ENCODE results near the gene DLG5. TPM values are rescaled to one million over a fixed set of nuclear protein-coding genes. Genes with fewer than 3 reads are reported as not detected.

DLG5 gene
- total RNA-seq, 1 experiment from 2014 or later: 81.7 TPM

GRCh38 chr10:77805676-77806075 lies 120.9 kb downstream of the DLG5 start:
- ChIA-PET POLR2A (ENCODE audit: unreplicated experiment) (no interaction called here), CTCF (no interaction called here)
- Histone ChIP-seq H3K27ac (no peak overlapping the region), H3K9me2 (ENCODE audit: insufficient read depth) (no peaks in the 10 kb centered on the region), H3K36me3 (ENCODE audit: low read depth) (peaks cover 24% of the 10 kb centered on the region; the same call in 1 of the 2 replicates), H3K9me3 (ENCODE audit: insufficient read depth, low read depth) (no peaks in the 10 kb centered on the region), H3K4me2 (no peak overlapping the region), H3F3A (ENCODE audit: insufficient read depth, low read depth) (no peaks in the 10 kb centered on the region), H3K27me3 (ENCODE audit: insufficient read depth, low read depth) (no peaks in the 10 kb centered on the region), H3K4me3 (no peak overlapping the region), H4K20me1 (ENCODE audit: insufficient read depth) (no peaks in the 10 kb centered on the region), H2AFZ (no peak overlapping the region), H3K4me1 (replicated peaks; ENCODE audit: insufficient read depth) (peaks cover 6% of the 10 kb centered on the region; the same call in 1 of the 2 replicates), H3K79me2 (ENCODE audit: low read depth) (no peaks in the 10 kb centered on the region)
- BruUV-seq (replicated peaks): no TSS peak
- TF ChIP-seq EZH2 (IDR thresholded peaks at IDR 0.05; ENCODE audit: low read depth) (no peak), CTCF (conservative IDR thresholded peaks at IDR 0.05) (no peak)
- intact Hi-C loops (cut with micrococcal nuclease; ENCODE audit: unreplicated experiment): no loop called here
- no peak for DNase-seq

GRCh38 chr10:77804371-77804770 lies 122.2 kb downstream of the DLG5 start:
- peaks cover 6% of the 10 kb centered on the region; the same call in 1 of the 2 replicates for H3K4me1 ChIP-seq (replicated peaks; ENCODE audit: insufficient read depth)
- no peaks in the 10 kb centered on the region for H3K79me2 ChIP-seq (ENCODE audit: low read depth)
- H3F3A ChIP-seq (ENCODE audit: insufficient read depth, low read depth): no peaks in the 10 kb centered on the region
- BruUV-seq (replicated peaks): no TSS peak
- ChIA-PET POLR2A (ENCODE audit: unreplicated experiment) (no interaction called here), CTCF (interaction anchor here (0.6 kb wide), 1 partner anchor 41 kb away, joined by 3 read pairs; no protein-coding TSS in a partner anchor)
- no peak overlapping the region for H3K4me2 ChIP-seq
- H3K9me2 ChIP-seq (ENCODE audit: insufficient read depth): no peaks in the 10 kb centered on the region
- H3K4me3 ChIP-seq: no peak overlapping the region
- no peak overlapping the region for H2AFZ ChIP-seq
- intact Hi-C loops (cut with micrococcal nuclease; ENCODE audit: unreplicated experiment): no loop called here
- H3K9me3 ChIP-seq (ENCODE audit: insufficient read depth, low read depth): no peaks in the 10 kb centered on the region
- H3K36me3 ChIP-seq (ENCODE audit: low read depth): peaks cover 27% of the 10 kb centered on the region
- no peak for DNase-seq
- no peaks in the 10 kb centered on the region for H4K20me1 ChIP-seq (ENCODE audit: insufficient read depth)
- H3K27me3 ChIP-seq (ENCODE audit: insufficient read depth, low read depth): no peaks in the 10 kb centered on the region
- no peak overlapping the region for H3K27ac ChIP-seq
- TF ChIP-seq EZH2 (IDR thresholded peaks at IDR 0.05; ENCODE audit: low read depth) (no peak), CTCF (conservative IDR thresholded peaks at IDR 0.05) (no peak)

GRCh38 chr10:77801474-77802161 lies 124.9 kb downstream of the DLG5 start:
- Histone ChIP-seq H3K36me3 (ENCODE audit: low read depth) (peaks cover 24% of the 10 kb centered on the region; the same call in 1 of the 2 replicates), H3K4me3 (no peak overlapping the region), H3K9me2 (ENCODE audit: insufficient read depth) (no peaks in the 10 kb centered on the region), H3K27me3 (ENCODE audit: insufficient read depth, low read depth) (no peaks in the 10 kb centered on the region), H3K79me2 (ENCODE audit: low read depth) (no peaks in the 10 kb centered on the region), H3K27ac (no peak overlapping the region; the same call in 1 of the 2 replicates), H4K20me1 (ENCODE audit: insufficient read depth) (no peaks in the 10 kb centered on the region), H2AFZ (no peak overlapping the region), H3K4me1 (replicated peaks; ENCODE audit: insufficient read depth) (peaks cover 6% of the 10 kb centered on the region; the same call in 1 of the 2 replicates), H3K9me3 (ENCODE audit: insufficient read depth, low read depth) (no peaks in the 10 kb centered on the region), H3K4me2 (no peak overlapping the region), H3F3A (ENCODE audit: insufficient read depth, low read depth) (no peaks in the 10 kb centered on the region)
- no peak for TF ChIP-seq EZH2 (IDR thresholded peaks at IDR 0.05; ENCODE audit: low read depth)
- no peak for TF ChIP-seq CTCF (conservative IDR thresholded peaks at IDR 0.05)
- ChIA-PET POLR2A (ENCODE audit: unreplicated experiment) (no interaction called here), CTCF (no interaction called here)
- intact Hi-C loops (cut with micrococcal nuclease; ENCODE audit: unreplicated experiment): no loop called here
- DNase-seq: no peak
- no TSS peak for BruUV-seq (replicated peaks)

All from PC-9 (cell line).